HepG2 (cell line): Measurements from ENCODE around the gene CCDC61. TPM values are rescaled to one million over a fixed set of nuclear protein-coding genes. Genes with fewer than 3 reads are reported as not detected.

Source experiments
- ATAC-seq: fragments of 200-7000 bp; cut with Tn5 transposase; 3 replicates; pipeline ENCODE4 v1.9.1; 2020; ENCODE audit warnings: mild to moderate bottlenecking, moderate library complexity
- BruUV-seq: library from RNA; stranded (reverse); fragments of 400-500 nt; replicated peaks from 2 replicates; lab custom pipeline; 2021; lab: Mats Ljungman, UMichigan
- CTCF ChIA-PET: fragments of 300-600 bp; formaldehyde crosslinking; extraction: SDS; loops from one replicate; lab custom pipeline; 2021; ENCODE audit warnings: low total read pairs, inconsistent platforms, low intra/inter-chr PET ratio; lab: Yijun Ruan, JAX
- POLR2A ChIA-PET: fragments of 350-600 bp; sonication (Branson Sonifier 250); formaldehyde crosslinking; loops from one replicate; lab custom pipeline; 2020; ENCODE audit warnings: antibody characterized with exemption, inconsistent platforms; lab: Yijun Ruan, JAX
- DNase-seq: peaks from one replicate; pipeline ENCODE4 v3.0.0-alpha.2; 2015; ENCODE audit warnings: low spot score
- FAIRE-seq: peaks from 3 replicates; lab custom pipeline; 2011; peaks lifted over from hg19 to GRCh38; lab: Jason Lieb, UNC
- H2AFZ ChIP-seq: one replicate; pipeline ENCODE4 v1.6.1; 2011; ENCODE audit warnings: low read length, inconsistent platforms
- H3K27ac ChIP-seq: fragments of 300-600 bp; 3 replicates; pipeline ENCODE4 v1.8.0; 2011; ENCODE audit warnings: mixed run types, mild to moderate bottlenecking, mixed read lengths, low read length, inconsistent platforms; ENCODE audit not compliant: insufficient read depth; ENCODE audit errors: extremely low read length
- H3K27me3 ChIP-seq, 2 experiments: fragments of 200-600 bp in 1 of 2; 2 replicates in 1 of 2; 3 replicates in 1 of 2; pipeline versions ENCODE4 v1.6.0 to v1.8.0; 2011; ENCODE audit warnings: low read length in 2 of 2, mild to moderate bottlenecking in 2 of 2, moderate library complexity in 2 of 2, inconsistent platforms in 1 of 2; ENCODE audit not compliant: insufficient read depth in 2 of 2, control insufficient read depth in 1 of 2
- H3K36me3 ChIP-seq, 2 experiments: fragments of 200-600 bp in 1 of 2; replicated peaks in 1 of 2; 2 replicates in 1 of 2; 3 replicates in 1 of 2; pipeline versions ENCODE4 v1.5.1 to v1.8.0; 2011; ENCODE audit warnings: low read length in 2 of 2, inconsistent platforms in 1 of 2; ENCODE audit not compliant: insufficient read depth in 2 of 2, control insufficient read depth in 1 of 2
- H3K4me1 ChIP-seq: 2 replicates; pipeline ENCODE4 v1.5.1; 2012; ENCODE audit warnings: low read length, inconsistent platforms; ENCODE audit not compliant: insufficient read depth
- H3K4me2 ChIP-seq: 2 replicates; pipeline ENCODE4 v1.6.0; 2011; ENCODE audit warnings: low read depth, low read length, inconsistent platforms
- H3K4me3 ChIP-seq, 3 experiments: fragments of 200-600 bp in 1 of 3; sonication (generic), shearing (Covaris generic) in 1 of 3; replicated peaks in 1 of 3; 2 replicates each; pipeline ENCODE4 v1.5.1; 2011 to 2016; ENCODE audit warnings: low read length in 3 of 3, inconsistent platforms in 2 of 3, low read depth in 2 of 3, mild to moderate bottlenecking in 2 of 3, control low read depth in 1 of 3, mixed read lengths in 1 of 3; ENCODE audit not compliant: insufficient read depth in 1 of 3
- H3K79me2 ChIP-seq: one replicate; pipeline ENCODE4 v1.6.1; 2011; ENCODE audit warnings: low read length, inconsistent platforms; ENCODE audit not compliant: insufficient read depth
- H3K9ac ChIP-seq: 2 replicates; pipeline ENCODE4 v1.6.0; 2011; ENCODE audit warnings: mild to moderate bottlenecking, low read depth, low read length, inconsistent platforms; ENCODE audit not compliant: insufficient read depth
- H3K9me3 ChIP-seq: 2 replicates; pipeline ENCODE4 v1.5.1; 2012; ENCODE audit warnings: mild to moderate bottlenecking, low read length
- H4K20me1 ChIP-seq: 2 replicates; pipeline ENCODE4 v1.6.0; 2011; ENCODE audit warnings: inconsistent platforms, mild to moderate bottlenecking, low read length, moderate library complexity; ENCODE audit not compliant: insufficient read depth
- DBP ChIP-seq: sonication (generic); formaldehyde crosslinking; IDR thresholded peaks from 2 replicates; pipeline ENCODE4 v1.4.0; 2020; ENCODE audit warnings: missing genetic modification reagents; ENCODE audit errors: not compliant biosample characterization
- FOXP1 ChIP-seq, 2 experiments: fragments of 450-650 bp in 1 of 2; IDR thresholded peaks; 2 replicates each; pipeline ENCODE4 v1.6.1; 2017 to 2018; ENCODE audit warnings: antibody characterized with exemption in 1 of 2
- GPN1 ChIP-seq: sonication (generic); formaldehyde crosslinking; IDR thresholded peaks from 2 replicates; pipeline ENCODE4 v1.5.1; 2020; ENCODE audit warnings: missing genetic modification reagents, borderline replicate concordance
- PCBP2 ChIP-seq: fragments of 200-400 bp; formaldehyde crosslinking; optimal IDR thresholded peaks from 2 replicates; pipeline ENCODE3; 2018; ENCODE audit warnings: low read length, low read depth; ENCODE audit not compliant: poor library complexity, severe bottlenecking
- SALL1 ChIP-seq: sonication (generic); formaldehyde crosslinking; IDR thresholded peaks from 2 replicates; pipeline ENCODE4 v1.8.0; 2022; ENCODE audit warnings: mild to moderate bottlenecking, missing genetic modification reagents
- SATB2 ChIP-seq: sonication (generic); formaldehyde crosslinking; IDR thresholded peaks from 2 replicates; pipeline ENCODE4 v1.5.0; 2020; ENCODE audit warnings: missing genetic modification reagents
- SCMH1 ChIP-seq: sonication (generic); formaldehyde crosslinking; IDR thresholded peaks from 2 replicates; pipeline ENCODE4 v1.9.0; 2021; ENCODE audit warnings: missing genetic modification reagents, mild to moderate bottlenecking, borderline replicate concordance
- SNRNP70 ChIP-seq: fragments of 200-400 bp; formaldehyde crosslinking; IDR thresholded peaks from 2 replicates; pipeline ENCODE4 v1.6.1; 2017; ENCODE audit warnings: mild to moderate bottlenecking, low read depth, low read length, moderate library complexity
- TEAD3 ChIP-seq: optimal IDR thresholded peaks from 2 replicates; pipeline ENCODE3; 2016; ENCODE audit warnings: borderline replicate concordance
- TEF ChIP-seq: sonication (generic); formaldehyde crosslinking; IDR thresholded peaks from 2 replicates; pipeline ENCODE4 v1.5.0; 2020; ENCODE audit warnings: missing genetic modification reagents
- ZFY ChIP-seq: sonication (generic); formaldehyde crosslinking; IDR thresholded peaks from 2 replicates; pipeline ENCODE4 v1.4.0; 2020; ENCODE audit warnings: missing genetic modification reagents
- ZNF331 ChIP-seq: sonication (generic); formaldehyde crosslinking; IDR thresholded peaks from 2 replicates; pipeline ENCODE4 v1.4.0; 2020; ENCODE audit warnings: missing genetic modification reagents
- ZNF83 ChIP-seq: sonication (generic); formaldehyde crosslinking; IDR thresholded peaks from 2 replicates; pipeline ENCODE4 v1.4.0; 2020; ENCODE audit warnings: missing genetic modification reagents, mild to moderate bottlenecking, borderline replicate concordance
- ZNF839 ChIP-seq: sonication (generic); formaldehyde crosslinking; IDR thresholded peaks from 2 replicates; pipeline ENCODE4 v1.4.0; 2020; ENCODE audit warnings: missing genetic modification reagents, mild to moderate bottlenecking, borderline replicate concordance
- WGBS: methylation state at CpG from one replicate; pipeline ENCODE4 v1.1.6; 2017; ENCODE audit warnings: low lambda C conversion rate; 5-methylcytosine and 5-hydroxymethylcytosine counted together
- in situ Hi-C: cut with HindIII; loops from 2 replicates; pipeline ENCODE4 v1.10.0; 2017; ENCODE audit warnings: low pct_unique_long_range_greater_than_20kb; ENCODE audit not compliant: extremely low pct_ligation_motif_present
- intact Hi-C: fragments of 100-400 bp; cut with micrococcal nuclease; formaldehyde crosslinking; loops from one replicate; pipeline ENCODE4 v1.10.0; 2022; ENCODE audit not compliant: unreplicated experiment
- polyA plus RNA-seq, 8 experiments: library from polyadenylated mRNA; depleted of rRNA in 3 of 8; stranded (reverse) in 7 of 8; unstranded in 1 of 8; fragments of >200 nt; fragmentation: Illumina TruSeq in 4 of 8; extraction: Trizol in 4 of 8; gene quantifications; 2 replicates each; pipeline versions ENCODE4 v1.2.1 to v1.2.3, GENCODE V29; 2011 to 2016; ENCODE audit warnings: low read depth in 4 of 8, missing spikeins in 1 of 8, mixed read lengths in 1 of 8; ENCODE audit not compliant: insufficient read depth in 1 of 8
- total RNA-seq, 5 experiments: library from RNA; depleted of rRNA; stranded (reverse); fragments of >200 nt; fragmentation: Illumina TruSeq; extraction: Trizol; gene quantifications; 2 replicates each; pipeline ENCODE4 v1.2.3, GENCODE V29; 2016; ENCODE audit warnings: low read depth in 1 of 5
- TF ChIP-seq, protein P1 (sequence below): sonication (generic); formaldehyde crosslinking; IDR thresholded peaks from 2 replicates; pipeline ENCODE4 v1.8.1; 2023; ENCODE audit warnings: missing genetic modification reagents, mild to moderate bottlenecking, borderline replicate concordance

Gene CCDC61
- total and polyA plus RNA-seq, 2 of the 13 experiments (the other 11 are each of a cell fraction or from before 2014, with no cell fraction given), result 4.2 to 4.9 TPM

- in situ Hi-C loops (loop anchor here (10.0 kb wide), 1 partner anchor 202 kb away; the partner anchor contains the start of gene RSPH6A), intact Hi-C loops (no loop called here)
- Histone ChIP-seq H4K20me1 (no peaks in the 10 kb centered on the region), H3K9ac (no peak overlapping the region), H3K27me3 (no peaks in the 10 kb centered on the region), H3K27ac (no peak overlapping the region), H3K79me2 (no peaks in the 10 kb centered on the region), H3K36me3 (no peaks in the 10 kb centered on the region), H3K4me2 (no peak overlapping the region), H3K4me3 (no peak overlapping the region), H3K4me1 (no peaks in the 10 kb centered on the region), H2AFZ (no peak overlapping the region), H3K9me3 (no peaks in the 10 kb centered on the region)
- ChIA-PET CTCF (interaction anchor here (1.1 to 1.4 kb wide), 3 partner anchors 104 to 200 kb away, joined by 3 to 4 read pairs (median 3); no protein-coding TSS in a partner anchor), POLR2A (interaction anchor here (1.0 to 1.2 kb wide), 2 partner anchors 22 to 135 kb away, joined by 3 to 11 read pairs; partner anchors contain the start of gene CCDC61)
- TF ChIP-seq SATB2 (CRISPR knock-in tag) (no peak), TEAD3 (CRISPR knock-in tag) (peak; percentile 9), SALL1 (no peak)
- BruUV-seq, result no TSS peak
- ATAC-seq (peak; percentile 24), DNase-seq (no peak), FAIRE-seq (no peak)
- WGBS, result 53% methylated on average over 7 of the region's 7 CpGs
Measured at GRCh38 chr19:46017095-46017429, 21.8 kb downstream of the CCDC61 start.

DNA sequence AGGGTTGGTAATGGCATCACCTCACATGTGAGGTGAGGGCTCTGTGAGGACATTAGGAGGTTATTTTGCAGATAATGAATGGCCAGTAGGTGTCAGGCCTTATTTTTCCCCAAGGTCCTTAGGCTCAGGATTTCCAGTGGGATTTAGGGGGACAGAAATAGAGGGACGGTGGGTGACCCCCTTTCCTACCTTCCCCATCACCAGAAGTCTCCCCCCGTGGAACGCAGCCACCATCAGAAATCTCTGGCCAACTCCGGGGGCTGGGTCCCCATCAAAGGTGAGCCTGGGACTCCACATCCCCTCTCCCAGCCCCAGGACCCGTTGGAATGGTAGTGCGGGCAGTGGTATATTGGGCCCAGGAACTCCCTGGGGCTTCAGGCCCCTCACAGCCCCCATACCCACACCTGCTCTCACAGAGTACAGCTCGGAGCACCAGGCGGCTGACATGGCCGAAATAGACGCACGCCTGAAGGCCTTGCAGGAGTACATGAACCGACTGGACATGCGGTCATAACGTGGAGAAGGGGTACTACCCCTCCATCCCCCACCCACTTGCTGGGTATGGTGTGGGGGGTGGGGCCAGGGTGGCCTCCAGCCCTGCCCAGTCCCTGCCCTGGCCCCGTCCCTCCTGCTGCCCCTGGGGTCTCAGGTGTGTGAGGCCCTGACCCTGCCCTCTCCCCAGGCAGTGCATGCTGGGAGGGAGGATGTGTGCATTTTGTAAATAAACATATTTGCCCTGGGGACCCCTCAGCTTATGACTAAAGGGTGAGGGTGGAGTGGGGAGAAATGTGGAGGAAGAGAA lies 22.8 kb downstream of the CCDC61 start:
- FAIRE-seq, result no peak
- TF ChIP-seq ZFY (no peak), ZNF83 (CRISPR knock-in tag) (no peak), DBP (CRISPR knock-in tag) (no peak), TEF (no peak), ZNF839 (no peak), GPN1 (CRISPR knock-in tag) (no peak), FOXP1 (IDR thresholded peaks at IDR 0.05) (no peak), FOXP1 (CRISPR knock-in tag; IDR thresholded peaks at IDR 0.05) (no peak), SCMH1 (CRISPR knock-in tag) (no peak), ZNF331 (CRISPR knock-in tag) (no peak), PCBP2 (no peak), SNRNP70 (no peak)
- TF ChIP-seq, protein P1, sequence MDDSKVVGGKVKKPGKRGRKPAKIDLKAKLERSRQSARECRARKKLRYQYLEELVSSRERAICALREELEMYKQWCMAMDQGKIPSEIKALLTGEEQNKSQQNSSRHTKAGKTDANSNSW, result no peak

More for the DNA sequence above, 22.8 kb downstream of the CCDC61 start:
- no TSS peak for BruUV-seq
- H3K9ac ChIP-seq, result no peak overlapping the region
- 94% methylated on average over 10 of the region's 15 CpGs for WGBS
- no peak overlapping the region for H3K27ac ChIP-seq
- no peak overlapping the region for H3K4me2 ChIP-seq
- ChIA-PET CTCF (interaction anchor here (0.7 to 1.1 kb wide), 2 partner anchors 196 to 201 kb away, joined by 3 read pairs; no protein-coding TSS in a partner anchor), POLR2A (no interaction called here)
- intact Hi-C loops (no loop called here), in situ Hi-C loops (loop anchor here (10.0 kb wide), 1 partner anchor 203 kb away; the partner anchor contains the start of gene RSPH6A)
- ATAC-seq, result no peak
- no peaks in the 10 kb centered on the region for H3K4me1 ChIP-seq
- no peaks in the 10 kb centered on the region for H3K9me3 ChIP-seq
- no peaks in the 10 kb centered on the region for H3K36me3 ChIP-seq
- no peaks in the 10 kb centered on the region for H4K20me1 ChIP-seq
- no peak overlapping the region for H3K4me3 ChIP-seq
- no peak overlapping the region for H2AFZ ChIP-seq
- DNase-seq, result no peak
- no peaks in the 10 kb centered on the region for H3K27me3 ChIP-seq
- H3K79me2 ChIP-seq, result no peaks in the 10 kb centered on the region
